GM12878 (cell line): Measurements from ENCODE around the gene PLEKHN1. TPM values are rescaled to one million over a fixed set of nuclear protein-coding genes. Genes with fewer than 3 reads are reported as not detected.

Source experiments
- ATAC-seq: fragments of 200-7000 bp; cut with Tn5 transposase; 3 replicates; pipeline ENCODE4 v1.9.1; 2020; ENCODE audit warnings: mild to moderate bottlenecking, moderate library complexity
- BruUV-seq: library from RNA; stranded (reverse); fragments of 400-500 nt; replicated peaks from 2 replicates; lab custom pipeline; 2021; lab: Mats Ljungman, UMichigan
- CTCF ChIA-PET: fragments of 300-600 bp; sonication (Branson Sonifier 250); formaldehyde crosslinking; extraction: SDS; loops from one replicate; lab custom pipeline; 2021; ENCODE audit warnings: inconsistent platforms; lab: Yijun Ruan, JAX
- POLR2A ChIA-PET: fragments of 350-600 bp; formaldehyde crosslinking; extraction: SDS; loops from one replicate; lab custom pipeline; 2021; ENCODE audit warnings: inconsistent platforms; lab: Charles Lee
- RAD21 ChIA-PET: fragments of 300-600 bp; sonication (Branson Sonifier 250); formaldehyde crosslinking; loops from one replicate; lab custom pipeline; 2023; ENCODE audit warnings: antibody characterized with exemption; ENCODE audit not compliant: unreplicated experiment; lab: Charles Lee
- SMC1A ChIA-PET: fragments of 300-600 bp; sonication (Branson Sonifier 250); formaldehyde crosslinking; loops from one replicate; lab custom pipeline; 2023; ENCODE audit not compliant: unreplicated experiment, uncharacterized antibody; lab: Charles Lee
- DNase-seq: peaks from one replicate; pipeline ENCODE4 v3.0.0-alpha.2; 2011; ENCODE audit warnings: low read depth, low spot score
- FAIRE-seq: peaks from 3 replicates; lab custom pipeline; 2011; peaks lifted over from hg19 to GRCh38; lab: Jason Lieb, UNC
- H2AFZ ChIP-seq: 2 replicates; pipeline ENCODE4 v1.6.0; 2011; ENCODE audit warnings: low read depth, low read length, control low read depth; ENCODE audit not compliant: control insufficient read depth
- H3K27ac ChIP-seq: 2 replicates; pipeline ENCODE4 v1.5.1; 2011; ENCODE audit warnings: control low read depth; ENCODE audit not compliant: control insufficient read depth, insufficient read depth
- H3K27me3 ChIP-seq, 2 experiments: replicated peaks in 1 of 2; 2 replicates each; pipeline versions ENCODE4 v1.6.0 to v1.6.1; 2011; ENCODE audit warnings: low read length in 1 of 2; ENCODE audit not compliant: control insufficient read depth in 2 of 2, insufficient read depth in 2 of 2
- H3K36me3 ChIP-seq, 2 experiments: 2 replicates each; pipeline ENCODE4 v1.5.1; 2011; ENCODE audit warnings: low read length in 1 of 2; ENCODE audit not compliant: control insufficient read depth in 2 of 2, insufficient read depth in 2 of 2
- H3K4me1 ChIP-seq: 2 replicates; pipeline ENCODE4 v1.6.1; 2011; ENCODE audit warnings: mild to moderate bottlenecking, low read length, moderate library complexity, mixed read lengths; ENCODE audit not compliant: control insufficient read depth, insufficient read depth
- H3K4me2 ChIP-seq: 2 replicates; pipeline ENCODE4 v1.6.0; 2011; ENCODE audit warnings: control low read depth; ENCODE audit not compliant: control insufficient read depth, insufficient read depth
- H3K4me3 ChIP-seq: fragments of 200-600 bp; sonication (generic); 2 replicates; pipeline ENCODE4 v1.5.1; 2016
- H3K79me2 ChIP-seq: 2 replicates; pipeline ENCODE4 v1.6.0; 2011; ENCODE audit warnings: low read length; ENCODE audit not compliant: control insufficient read depth, insufficient read depth
- H3K9ac ChIP-seq: 2 replicates; pipeline ENCODE4 v1.8.0; 2011; ENCODE audit warnings: low read length, control low read depth, mixed read lengths; ENCODE audit not compliant: control insufficient read depth, insufficient read depth
- H3K9me3 ChIP-seq: replicated peaks from 3 replicates; pipeline ENCODE4 v1.5.1; 2011; ENCODE audit warnings: mild to moderate bottlenecking, low read length; ENCODE audit not compliant: control insufficient read depth, insufficient read depth
- H4K20me1 ChIP-seq: 2 replicates; pipeline ENCODE4 v1.6.0; 2011; ENCODE audit not compliant: control insufficient read depth, insufficient read depth
- ATF7 ChIP-seq: fragments of 450-650 bp; IDR thresholded peaks from 2 replicates; pipeline ENCODE4 v1.6.1; 2016; ENCODE audit warnings: low read depth, mild to moderate bottlenecking
- BACH1 ChIP-seq: fragments of 450-650 bp; IDR thresholded peaks from 2 replicates; pipeline ENCODE4 v1.6.1; 2017; ENCODE audit warnings: mild to moderate bottlenecking, borderline replicate concordance
- BHLHE40 ChIP-seq, 2 experiments: fragments of 450-650 bp in 1 of 2; IDR thresholded peaks; 2 replicates each; pipeline ENCODE4 v1.6.1; 2011 to 2017; ENCODE audit warnings: low read depth in 2 of 2, borderline replicate concordance in 1 of 2, improper control_type of control experiment in 1 of 2, low read length in 1 of 2, mild to moderate bottlenecking in 1 of 2
- BMI1 ChIP-seq: fragments of 450-650 bp; IDR thresholded peaks from 2 replicates; pipeline ENCODE4 v1.6.1; 2016; ENCODE audit warnings: mild to moderate bottlenecking, moderate library complexity, borderline replicate concordance
- DPF2 ChIP-seq: fragments of 450-650 bp; IDR thresholded peaks from 2 replicates; pipeline ENCODE4 v1.6.1; 2017; ENCODE audit warnings: mild to moderate bottlenecking
- GATAD2B ChIP-seq: fragments of 450-650 bp; conservative IDR thresholded peaks from 2 replicates; pipeline ENCODE4 v1.6.1; 2017; ENCODE audit warnings: low read depth, mild to moderate bottlenecking, moderate library complexity
- IKZF1 ChIP-seq: fragments of 450-650 bp; conservative IDR thresholded peaks from 2 replicates; pipeline ENCODE4 v1.6.1; 2017; ENCODE audit warnings: antibody characterized with exemption, mild to moderate bottlenecking
- NFYB ChIP-seq: IDR thresholded peaks from 2 replicates; pipeline ENCODE4 v1.6.1; 2011; ENCODE audit warnings: low read depth, mild to moderate bottlenecking, low read length, improper control_type of control experiment, moderate library complexity; ENCODE audit not compliant: insufficient read depth
- PBX3 ChIP-seq: IDR thresholded peaks from 2 replicates; pipeline ENCODE4 v1.6.1; 2011; ENCODE audit warnings: mild to moderate bottlenecking, low read depth, low read length, moderate library complexity; ENCODE audit not compliant: insufficient replicate concordance
- RUNX3 ChIP-seq: IDR thresholded peaks from 2 replicates; pipeline ENCODE4 v1.6.1; 2012; ENCODE audit warnings: low read length, inconsistent platforms
- SMARCA5 ChIP-seq: fragments of 450-650 bp; IDR thresholded peaks from 2 replicates; pipeline ENCODE4 v1.6.1; 2017; ENCODE audit warnings: mild to moderate bottlenecking
- SP1 ChIP-seq: IDR thresholded peaks from one replicate; pipeline ENCODE4 v1.6.1; 2011; ENCODE audit warnings: low read depth, low read length
- SRF ChIP-seq, 2 experiments: IDR thresholded peaks; 2 replicates each; pipeline ENCODE4 v1.6.1; 2011; ENCODE audit warnings: low read depth in 2 of 2, low read length in 2 of 2, mild to moderate bottlenecking in 1 of 2, moderate library complexity in 1 of 2
- TBL1XR1 ChIP-seq: IDR thresholded peaks from 2 replicates; pipeline ENCODE4 v1.6.1; 2012; ENCODE audit warnings: low read depth, low read length, improper control_type of control experiment
- TCF3 ChIP-seq: IDR thresholded peaks from 2 replicates; pipeline ENCODE4 v1.6.1; 2012; ENCODE audit warnings: low read depth, mild to moderate bottlenecking, low read length, borderline replicate concordance; ENCODE audit not compliant: insufficient read depth
- ZNF24 ChIP-seq: fragments of 450-650 bp; IDR thresholded peaks from 2 replicates; pipeline ENCODE4 v1.6.1; 2017; ENCODE audit warnings: antibody characterized with exemption, mild to moderate bottlenecking
- ZZZ3 ChIP-seq: IDR thresholded peaks from 2 replicates; pipeline ENCODE4 v1.6.1; 2011; ENCODE audit warnings: low read depth; ENCODE audit not compliant: control insufficient read depth, insufficient read length
- WGBS: methylation state at CpG from one replicate; pipeline ENCODE4 v1.1.6; 2016; ENCODE audit warnings: low lambda C conversion rate; ENCODE audit not compliant: insufficient replicate concordance, insufficient coverage; ENCODE audit errors: missing lambda C conversion rate; 5-methylcytosine and 5-hydroxymethylcytosine counted together
- in situ Hi-C: fragments of 300-500 bp; cut with MboI; formaldehyde crosslinking; loops from 9 replicates; pipeline ENCODE4 v1.14.3; 2018; ENCODE audit warnings: mixed read lengths
- intact Hi-C: fragments of 100-400 bp; cut with micrococcal nuclease; formaldehyde crosslinking; loops from one replicate; pipeline ENCODE4 v1.14.2; 2022; ENCODE audit not compliant: unreplicated experiment
- polyA plus RNA-seq, 11 experiments: library from polyadenylated mRNA; depleted of rRNA in 4 of 11; unstranded in 6 of 11; stranded (reverse) in 5 of 11; fragments of >200 nt; fragmentation: Nextera tagmentation in 4 of 11; fragmentation: Illumina TruSeq in 1 of 11; extraction: Ambion mirVana in 4 of 11; extraction: Trizol in 1 of 11; gene quantifications; 1 replicate in 1 of 11; 2 replicates in 10 of 11; pipeline versions ENCODE4 v1.2.1 to v1.2.3, GENCODE V29; 2011 to 2016; ENCODE audit warnings: inconsistent platforms in 2 of 11, missing spikeins in 2 of 11, low read depth in 1 of 11
- total RNA-seq, 4 experiments: library from RNA; depleted of rRNA in 3 of 4; stranded (reverse); fragments of >200 nt in 3 of 4; fragmentation: Illumina TruSeq in 1 of 4; extraction: Trizol in 1 of 4; gene quantifications; 2 replicates each; pipeline versions ENCODE4 v1.2.1 to v1.2.3, GENCODE V29; 2013 to 2021
- TF ChIP-seq, protein P1 (sequence below): fragments of 150-350 bp; IDR thresholded peaks from 2 replicates; pipeline ENCODE4 v1.6.1; 2014; ENCODE audit warnings: mild to moderate bottlenecking, low read depth, low read length

The PLEKHN1 gene
- total and polyA plus RNA-seq, 10 of the 15 experiments (the other 5 are each of a cell fraction or from before 2014, with no cell fraction given): 0.04 to 0.26 (median 0.18) TPM; not detected in 6

- 0 out of 2 replicates have a peak, but pooled peaks have one; percentile 11 for TF ChIP-seq ZNF24
- TF ChIP-seq TCF3: no peak
- TF ChIP-seq BMI1: no peak
- TF ChIP-seq SRF (IDR thresholded peaks at IDR 0.05; ENCODE audit: low read depth in 2 of 2, low read length in 2 of 2): no peak
- peak; percentile 89 for TF ChIP-seq PBX3
- peak; percentile 21 for TF ChIP-seq BACH1
- peak; percentile 50 for TF ChIP-seq GATAD2B
- TF ChIP-seq, all 136 proteins: peak for 11
Observed at GRCh38 chr1:999725-1000356, 33.6 kb downstream of the PLEKHN1 start, which contains the start of gene HES4 (continued).

GRCh38 chr1:1000357-1001056 is 34.2 kb downstream of the PLEKHN1 start:
- Histone ChIP-seq H3K36me3 (no peaks in the 10 kb centered on the region), H3K79me2 (no peaks in the 10 kb centered on the region), H3K27ac (no peak overlapping the region), H3K9me3 (no peaks in the 10 kb centered on the region), H3K4me1 (peaks cover 26% of the 10 kb centered on the region), H3K27me3 (peaks cover 0 to 20% of the 10 kb centered on the region in 2 experiments; a peak in 2 of 4 replicates), H4K20me1 (no peaks in the 10 kb centered on the region), H2AFZ (peak overlapping the region; percentile 75), H3K9ac (peak overlapping the region; percentile 44), H3K4me3 (peak overlapping the region; percentile 66), H3K4me2 (peak overlapping the region; percentile 96)
- WGBS: 5% methylated on average over 59 of the region's 75 CpGs
- DNase-seq: peak; percentile 37
- peak; percentile 24 for ATAC-seq
- no TSS peak for BruUV-seq
- SMC1A ChIA-PET: interaction anchor here (1.0 to 2.0 kb wide), 4 partner anchors 12 to 15 kb away, joined by 3 to 11 read pairs (median 4); partner anchors contain the start of gene ISG15
- POLR2A ChIA-PET: interaction anchor here (2.6 to 5.4 kb wide), 2 partner anchors 8 to 13 kb away, joined by 10 to 22 read pairs; partner anchors contain the start of gene ISG15
- intact Hi-C loops (no loop called here), in situ Hi-C loops (no loop called here)
- RAD21 ChIA-PET: interaction anchor here (1.0 to 2.3 kb wide), 4 partner anchors 8 to 64 kb away, joined by 3 to 13 read pairs (median 5); no protein-coding TSS in a partner anchor
- peak; percentile 57 for FAIRE-seq
- CTCF ChIA-PET: interaction anchor here (0.7 to 5.6 kb wide), 7 partner anchors 10 to 64 kb away, joined by 3 to 56 read pairs (median 4); partner anchors contain the start of genes ISG15 and PERM1
- TF ChIP-seq ZZZ3 (no peak), NFYB (no peak), GATAD2B (peak; percentile 65), ATF7 (peak; percentile 99), SP1 (peak; percentile 67), SMARCA5 (peak; percentile 82), RUNX3 (0 out of 2 replicates have a peak, but pooled peaks have one; percentile 45), DPF2 (peak; percentile 72; the same call in 1 of the 2 replicates), BHLHE40 (IDR thresholded peaks at IDR 0.05; ENCODE audit: borderline replicate concordance in 1 of 2, low read depth in 2 of 2, low read length in 1 of 2) (peak; percentile 90 to 99), IKZF1 (peak; percentile 83), SRF (IDR thresholded peaks at IDR 0.05; ENCODE audit: low read depth in 2 of 2, low read length in 2 of 2) (no peak), TBL1XR1 (no peak; the same call in 1 of the 2 replicates)
- TF ChIP-seq, protein P1, sequence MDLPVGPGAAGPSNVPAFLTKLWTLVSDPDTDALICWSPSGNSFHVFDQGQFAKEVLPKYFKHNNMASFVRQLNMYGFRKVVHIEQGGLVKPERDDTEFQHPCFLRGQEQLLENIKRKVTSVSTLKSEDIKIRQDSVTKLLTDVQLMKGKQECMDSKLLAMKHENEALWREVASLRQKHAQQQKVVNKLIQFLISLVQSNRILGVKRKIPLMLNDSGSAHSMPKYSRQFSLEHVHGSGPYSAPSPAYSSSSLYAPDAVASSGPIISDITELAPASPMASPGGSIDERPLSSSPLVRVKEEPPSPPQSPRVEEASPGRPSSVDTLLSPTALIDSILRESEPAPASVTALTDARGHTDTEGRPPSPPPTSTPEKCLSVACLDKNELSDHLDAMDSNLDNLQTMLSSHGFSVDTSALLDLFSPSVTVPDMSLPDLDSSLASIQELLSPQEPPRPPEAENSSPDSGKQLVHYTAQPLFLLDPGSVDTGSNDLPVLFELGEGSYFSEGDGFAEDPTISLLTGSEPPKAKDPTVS: no peak
